ENCODE data around the gene FAM13A. TPM values are rescaled to one million over a fixed set of nuclear protein-coding genes. Genes with fewer than 3 reads are reported as not detected.

The FAM13A gene
- total and polyA plus RNA-seq, 2 of the 13 experiments (the other 11 are each of a cell fraction or from before 2014, with no cell fraction given), result 1.2 to 36.2 TPM

DNA sequence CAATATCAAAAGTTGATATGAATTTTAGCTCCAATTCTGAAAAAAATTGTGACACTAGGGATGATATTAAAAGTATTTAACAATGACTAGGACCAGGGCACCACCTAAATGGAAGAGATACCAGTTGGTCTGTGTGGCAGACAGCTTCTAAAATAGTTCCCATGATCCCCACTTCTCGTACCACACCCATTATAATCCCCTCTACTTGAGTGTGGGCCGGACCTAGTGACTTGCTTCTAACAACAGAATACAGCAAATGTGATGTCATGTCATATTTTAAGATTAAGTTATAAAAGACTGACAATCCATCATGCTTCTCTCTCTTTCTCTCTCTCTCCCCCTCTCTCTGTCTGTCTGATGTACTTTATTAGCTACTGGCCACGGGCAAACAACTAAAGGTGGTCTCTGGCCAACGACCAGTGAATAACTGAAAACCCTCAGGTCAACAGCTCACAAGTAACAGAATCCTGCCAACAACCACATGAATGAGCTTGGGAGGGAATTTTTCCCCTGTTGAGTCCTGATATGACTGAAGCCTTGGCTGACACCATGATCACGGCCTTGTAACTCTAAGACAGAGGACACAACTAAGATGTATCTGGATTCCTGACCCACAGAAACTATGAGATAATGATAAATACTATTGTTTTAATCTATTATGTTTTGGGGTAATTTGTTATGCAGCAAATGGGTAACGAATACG is 34.4 kb downstream of the FAM13A start:
- DNase-seq (ENCODE audit: low spot score) (no peak), ATAC-seq (no peak), FAIRE-seq (no peak)
- Histone ChIP-seq H3K36me3 (replicated peaks in 1 of 2; ENCODE audit: control insufficient read depth in 1 of 2, insufficient read depth in 2 of 2, low read length in 2 of 2) (no peaks in the 10 kb centered on the region), H3K4me2 (ENCODE audit: low read depth, low read length) (no peak overlapping the region), H3K27ac (ENCODE audit: extremely low read length, insufficient read depth, low read length) (no peak overlapping the region), H3K9ac (ENCODE audit: insufficient read depth, low read depth, low read length) (no peak overlapping the region), H3K27me3 (ENCODE audit: control insufficient read depth in 1 of 2, insufficient read depth in 2 of 2, low read length in 2 of 2) (no peaks in the 10 kb centered on the region), H3K4me3 (replicated peaks in 1 of 3; ENCODE audit: insufficient read depth in 1 of 3, low read depth in 2 of 3, low read length in 3 of 3) (no peak overlapping the region), H2AFZ (ENCODE audit: low read length) (no peak overlapping the region), H4K20me1 (ENCODE audit: insufficient read depth, low read length) (no peaks in the 10 kb centered on the region), H3K4me1 (ENCODE audit: insufficient read depth, low read length) (peaks cover 35% of the 10 kb centered on the region), H3K79me2 (ENCODE audit: insufficient read depth, low read length) (no peaks in the 10 kb centered on the region), H3K9me3 (ENCODE audit: low read length) (no peaks in the 10 kb centered on the region)
- WGBS (ENCODE audit: low lambda C conversion rate), result 68% methylated on average over 7 of the region's 7 CpGs
- CTCF ChIA-PET (ENCODE audit: low intra/inter-chr PET ratio, low total read pairs), result interaction anchor here (2.2 to 3.3 kb wide), 2 partner anchors 204 to 316 kb away, joined by 13 to 78 read pairs; no protein-coding TSS in a partner anchor
- in situ Hi-C loops (cut with HindIII; ENCODE audit: extremely low pct_ligation_motif_present, low pct_unique_long_range_greater_than_20kb) (loop anchor here (5.0 to 10.0 kb wide), 3 partner anchors 205 to 488 kb away; no protein-coding TSS in a partner anchor), intact Hi-C loops (cut with micrococcal nuclease; ENCODE audit: unreplicated experiment) (loop anchor here (10.0 kb wide), 1 partner anchor 348 kb away; no protein-coding TSS in a partner anchor)
- no peak for TF ChIP-seq HOXA9 (CRISPR knock-in tag; IDR thresholded peaks at IDR 0.05; ENCODE audit: borderline replicate concordance)
- TF ChIP-seq, protein P1, sequence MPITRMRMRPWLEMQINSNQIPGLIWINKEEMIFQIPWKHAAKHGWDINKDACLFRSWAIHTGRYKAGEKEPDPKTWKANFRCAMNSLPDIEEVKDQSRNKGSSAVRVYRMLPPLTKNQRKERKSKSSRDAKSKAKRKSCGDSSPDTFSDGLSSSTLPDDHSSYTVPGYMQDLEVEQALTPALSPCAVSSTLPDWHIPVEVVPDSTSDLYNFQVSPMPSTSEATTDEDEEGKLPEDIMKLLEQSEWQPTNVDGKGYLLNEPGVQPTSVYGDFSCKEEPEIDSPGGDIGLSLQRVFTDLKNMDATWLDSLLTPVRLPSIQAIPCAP (CRISPR knock-in tag; IDR thresholded peaks at IDR 0.05; ENCODE audit: low read depth), result no peak
- TF ChIP-seq NFIB (CRISPR knock-in tag; IDR thresholded peaks at IDR 0.05; ENCODE audit: borderline replicate concordance), result no peak
- no peak for TF ChIP-seq MBNL3 (CRISPR knock-in tag; conservative IDR thresholded peaks at IDR 0.05)
- TF ChIP-seq, protein P2, sequence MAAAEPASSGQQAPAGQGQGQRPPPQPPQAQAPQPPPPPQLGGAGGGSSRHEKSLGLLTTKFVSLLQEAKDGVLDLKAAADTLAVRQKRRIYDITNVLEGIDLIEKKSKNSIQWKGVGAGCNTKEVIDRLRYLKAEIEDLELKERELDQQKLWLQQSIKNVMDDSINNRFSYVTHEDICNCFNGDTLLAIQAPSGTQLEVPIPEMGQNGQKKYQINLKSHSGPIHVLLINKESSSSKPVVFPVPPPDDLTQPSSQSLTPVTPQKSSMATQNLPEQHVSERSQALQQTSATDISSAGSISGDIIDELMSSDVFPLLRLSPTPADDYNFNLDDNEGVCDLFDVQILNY (CRISPR knock-in tag; conservative IDR thresholded peaks at IDR 0.05), result no peak
- no peak for TF ChIP-seq ZNF674 (CRISPR knock-in tag; IDR thresholded peaks at IDR 0.05; ENCODE audit: low read depth)
- TF ChIP-seq, protein P3, sequence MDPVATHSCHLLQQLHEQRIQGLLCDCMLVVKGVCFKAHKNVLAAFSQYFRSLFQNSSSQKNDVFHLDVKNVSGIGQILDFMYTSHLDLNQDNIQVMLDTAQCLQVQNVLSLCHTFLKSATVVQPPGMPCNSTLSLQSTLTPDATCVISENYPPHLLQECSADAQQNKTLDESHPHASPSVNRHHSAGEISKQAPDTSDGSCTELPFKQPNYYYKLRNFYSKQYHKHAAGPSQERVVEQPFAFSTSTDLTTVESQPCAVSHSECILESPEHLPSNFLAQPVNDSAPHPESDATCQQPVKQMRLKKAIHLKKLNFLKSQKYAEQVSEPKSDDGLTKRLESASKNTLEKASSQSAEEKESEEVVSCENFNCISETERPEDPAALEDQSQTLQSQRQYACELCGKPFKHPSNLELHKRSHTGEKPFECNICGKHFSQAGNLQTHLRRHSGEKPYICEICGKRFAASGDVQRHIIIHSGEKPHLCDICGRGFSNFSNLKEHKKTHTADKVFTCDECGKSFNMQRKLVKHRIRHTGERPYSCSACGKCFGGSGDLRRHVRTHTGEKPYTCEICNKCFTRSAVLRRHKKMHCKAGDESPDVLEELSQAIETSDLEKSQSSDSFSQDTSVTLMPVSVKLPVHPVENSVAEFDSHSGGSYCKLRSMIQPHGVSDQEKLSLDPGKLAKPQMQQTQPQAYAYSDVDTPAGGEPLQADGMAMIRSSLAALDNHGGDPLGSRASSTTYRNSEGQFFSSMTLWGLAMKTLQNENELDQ (CRISPR knock-in tag; IDR thresholded peaks at IDR 0.05; ENCODE audit: borderline replicate concordance), result no peak
- TF ChIP-seq BRCA1 (CRISPR knock-in tag; IDR thresholded peaks at IDR 0.05), result no peak
- no peak for TF ChIP-seq SRSF4 (IDR thresholded peaks at IDR 0.05; ENCODE audit: low read depth, low read length, poor library complexity, severe bottlenecking)
- BruUV-seq (replicated peaks), result no TSS peak
- POLR2A ChIA-PET, result no interaction called here
